PFSK-1 (cell line): ENCODE data around the gene GIN1.

Experiments used
- FOXP2 ChIP-seq: optimal IDR thresholded peaks from 2 replicates; pipeline ENCODE3; 2011; ENCODE audit warnings: borderline replicate concordance, control low read depth, inconsistent platforms; ENCODE audit not compliant: insufficient read depth; ENCODE audit errors: extremely low read length, extremely low read depth
- POLR2AphosphoS5 ChIP-seq: IDR thresholded peaks from 2 replicates; pipeline ENCODE4 v1.6.1; 2012; ENCODE audit warnings: low read depth, mild to moderate bottlenecking, control low read depth, low read length, moderate library complexity

DNA sequence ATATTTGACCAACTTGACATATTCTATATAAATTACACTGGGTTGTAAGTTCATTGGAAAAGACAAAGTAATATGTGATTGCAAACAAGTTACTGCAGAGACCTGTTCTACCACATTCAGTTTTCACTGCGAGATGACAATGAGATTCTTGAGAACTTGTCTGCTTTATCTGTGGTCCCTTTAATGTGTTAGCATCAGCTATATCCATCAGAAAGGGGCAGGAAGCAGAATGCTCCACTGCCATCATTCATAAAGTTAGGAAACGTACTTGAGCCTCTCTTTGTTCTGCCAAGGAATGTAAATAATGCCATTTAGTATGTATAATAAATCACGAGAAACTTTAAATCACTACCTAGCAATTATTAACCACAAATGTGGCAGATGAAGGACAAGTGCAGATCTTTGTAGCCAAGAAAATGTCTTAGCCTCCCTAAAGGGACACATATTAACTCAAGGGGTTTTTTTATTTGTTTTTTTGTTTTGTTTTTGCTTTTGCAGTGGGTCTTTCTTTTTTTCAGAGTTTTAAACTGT lies 59.4 kb downstream of the GIN1 start:
- TF ChIP-seq FOXP2 (no peak), POLR2AphosphoS5 (no peak)
